IMR-90 (cell line): Measurements from ENCODE around the gene MKX.

Source experiments
- CEBPB ChIP-seq: IDR thresholded peaks from 2 replicates; pipeline ENCODE4 v1.6.1; 2012; ENCODE audit warnings: low read depth, low read length, improper control_type of control experiment
- CHD1 ChIP-seq: IDR thresholded peaks from 2 replicates; pipeline ENCODE4 v1.6.1; 2012; ENCODE audit warnings: low read depth, low read length, improper control_type of control experiment
- FOS ChIP-seq: fragments of 150-350 bp; IDR thresholded peaks from 2 replicates; pipeline ENCODE4 v1.6.1; 2016; ENCODE audit warnings: low read depth, low read length
- MAZ ChIP-seq: IDR thresholded peaks from 2 replicates; pipeline ENCODE4 v1.6.1; 2012; ENCODE audit warnings: low read depth, mild to moderate bottlenecking, low read length, improper control_type of control experiment, moderate library complexity, borderline replicate concordance
- MXI1 ChIP-seq: IDR thresholded peaks from 2 replicates; pipeline ENCODE4 v1.6.1; 2012; ENCODE audit warnings: low read depth, mild to moderate bottlenecking, low read length, moderate library complexity, borderline replicate concordance
- POLR2A ChIP-seq: IDR thresholded peaks from 2 replicates; pipeline ENCODE4 v1.6.1; 2012; ENCODE audit warnings: mild to moderate bottlenecking, low read depth, low read length
- RAD21 ChIP-seq: IDR thresholded peaks from 2 replicates; pipeline ENCODE4 v1.6.1; 2012; ENCODE audit warnings: low read length, improper control_type of control experiment
- RCOR1 ChIP-seq: IDR thresholded peaks from 2 replicates; pipeline ENCODE4 v1.6.1; 2012; ENCODE audit warnings: mild to moderate bottlenecking, low read length, improper control_type of control experiment; ENCODE audit not compliant: insufficient replicate concordance
- SMC3 ChIP-seq: fragments of 150-350 bp; IDR thresholded peaks from 2 replicates; pipeline ENCODE4 v1.6.1; 2016; ENCODE audit warnings: low read depth, mild to moderate bottlenecking, antibody characterized with exemption, low read length, moderate library complexity
- TF ChIP-seq, protein P1 (sequence below): conservative IDR thresholded peaks from 2 replicates; pipeline ENCODE4 v1.5.1; 2012; ENCODE audit warnings: mild to moderate bottlenecking, low read depth, low read length, improper control_type of control experiment
- TF ChIP-seq, protein P2 (sequence below): fragments of 150-350 bp; IDR thresholded peaks from 2 replicates; pipeline ENCODE4 v1.6.1; 2016; ENCODE audit warnings: low read depth, mild to moderate bottlenecking, low read length, moderate library complexity, borderline replicate concordance
- TF ChIP-seq, protein P3 (sequence below): fragments of 150-350 bp; IDR thresholded peaks from 2 replicates; pipeline ENCODE4 v1.6.1; 2017; ENCODE audit warnings: mild to moderate bottlenecking, antibody characterized with exemption, low read length, low read depth

DNA sequence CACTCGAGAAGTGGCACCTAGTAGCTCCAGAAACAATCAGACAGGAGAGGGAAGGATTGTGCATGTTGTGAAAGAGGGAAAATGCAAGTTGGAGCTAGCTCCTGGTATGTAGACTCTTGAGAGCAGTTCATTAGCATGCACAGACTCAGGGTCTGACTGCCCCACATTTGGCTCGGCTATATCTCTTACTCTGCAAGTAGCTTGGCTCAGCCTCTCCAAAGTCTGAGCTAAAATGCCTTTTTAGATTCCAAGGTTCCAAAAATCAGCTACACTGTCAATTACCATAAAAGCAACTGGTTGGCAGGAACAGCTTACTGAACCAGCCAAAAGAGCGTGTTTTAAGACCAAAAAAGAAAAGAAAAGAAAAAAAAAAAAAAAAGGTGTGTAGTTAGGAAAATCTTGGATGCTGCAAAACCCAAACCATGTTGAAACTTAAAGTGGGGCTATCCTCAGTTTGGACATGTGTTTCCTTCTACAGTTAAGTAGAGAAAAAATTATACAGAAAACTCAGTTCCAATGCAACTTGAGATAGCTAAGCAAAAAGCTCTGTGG is 65.5 kb downstream of the MKX start:
- TF ChIP-seq, protein P1, sequence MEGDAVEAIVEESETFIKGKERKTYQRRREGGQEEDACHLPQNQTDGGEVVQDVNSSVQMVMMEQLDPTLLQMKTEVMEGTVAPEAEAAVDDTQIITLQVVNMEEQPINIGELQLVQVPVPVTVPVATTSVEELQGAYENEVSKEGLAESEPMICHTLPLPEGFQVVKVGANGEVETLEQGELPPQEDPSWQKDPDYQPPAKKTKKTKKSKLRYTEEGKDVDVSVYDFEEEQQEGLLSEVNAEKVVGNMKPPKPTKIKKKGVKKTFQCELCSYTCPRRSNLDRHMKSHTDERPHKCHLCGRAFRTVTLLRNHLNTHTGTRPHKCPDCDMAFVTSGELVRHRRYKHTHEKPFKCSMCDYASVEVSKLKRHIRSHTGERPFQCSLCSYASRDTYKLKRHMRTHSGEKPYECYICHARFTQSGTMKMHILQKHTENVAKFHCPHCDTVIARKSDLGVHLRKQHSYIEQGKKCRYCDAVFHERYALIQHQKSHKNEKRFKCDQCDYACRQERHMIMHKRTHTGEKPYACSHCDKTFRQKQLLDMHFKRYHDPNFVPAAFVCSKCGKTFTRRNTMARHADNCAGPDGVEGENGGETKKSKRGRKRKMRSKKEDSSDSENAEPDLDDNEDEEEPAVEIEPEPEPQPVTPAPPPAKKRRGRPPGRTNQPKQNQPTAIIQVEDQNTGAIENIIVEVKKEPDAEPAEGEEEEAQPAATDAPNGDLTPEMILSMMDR: no peak
- TF ChIP-seq, protein P2, sequence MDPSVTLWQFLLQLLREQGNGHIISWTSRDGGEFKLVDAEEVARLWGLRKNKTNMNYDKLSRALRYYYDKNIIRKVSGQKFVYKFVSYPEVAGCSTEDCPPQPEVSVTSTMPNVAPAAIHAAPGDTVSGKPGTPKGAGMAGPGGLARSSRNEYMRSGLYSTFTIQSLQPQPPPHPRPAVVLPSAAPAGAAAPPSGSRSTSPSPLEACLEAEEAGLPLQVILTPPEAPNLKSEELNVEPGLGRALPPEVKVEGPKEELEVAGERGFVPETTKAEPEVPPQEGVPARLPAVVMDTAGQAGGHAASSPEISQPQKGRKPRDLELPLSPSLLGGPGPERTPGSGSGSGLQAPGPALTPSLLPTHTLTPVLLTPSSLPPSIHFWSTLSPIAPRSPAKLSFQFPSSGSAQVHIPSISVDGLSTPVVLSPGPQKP: no peak
- TF ChIP-seq POLR2A: no peak
- TF ChIP-seq MXI1: no peak
- no peak for TF ChIP-seq SMC3
- TF ChIP-seq RAD21: no peak
- TF ChIP-seq CEBPB: no peak
- TF ChIP-seq FOS: no peak
- TF ChIP-seq, protein P3, sequence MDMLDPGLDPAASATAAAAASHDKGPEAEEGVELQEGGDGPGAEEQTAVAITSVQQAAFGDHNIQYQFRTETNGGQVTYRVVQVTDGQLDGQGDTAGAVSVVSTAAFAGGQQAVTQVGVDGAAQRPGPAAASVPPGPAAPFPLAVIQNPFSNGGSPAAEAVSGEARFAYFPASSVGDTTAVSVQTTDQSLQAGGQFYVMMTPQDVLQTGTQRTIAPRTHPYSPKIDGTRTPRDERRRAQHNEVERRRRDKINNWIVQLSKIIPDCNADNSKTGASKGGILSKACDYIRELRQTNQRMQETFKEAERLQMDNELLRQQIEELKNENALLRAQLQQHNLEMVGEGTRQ: no peak
- TF ChIP-seq MAZ: no peak
- no peak for TF ChIP-seq RCOR1
- TF ChIP-seq CHD1: no peak
